HG02642 (cell line): ENCODE measurements around the gene EID3.
"Not testable (repeated sequence)": the region's sequence is repeated elsewhere in the genome, so short reads cannot be mapped to it uniquely, and the experiment has no call there.

Experiments used
- ATAC-seq: cut with Tn5 transposase; IDR thresholded peaks from one replicate; pipeline ENCODE4 v1.9.1; 2021; ENCODE audit warnings: mild to moderate bottlenecking; ENCODE audit not compliant: unreplicated experiment, poor library complexity

Gene EID3

DNA sequence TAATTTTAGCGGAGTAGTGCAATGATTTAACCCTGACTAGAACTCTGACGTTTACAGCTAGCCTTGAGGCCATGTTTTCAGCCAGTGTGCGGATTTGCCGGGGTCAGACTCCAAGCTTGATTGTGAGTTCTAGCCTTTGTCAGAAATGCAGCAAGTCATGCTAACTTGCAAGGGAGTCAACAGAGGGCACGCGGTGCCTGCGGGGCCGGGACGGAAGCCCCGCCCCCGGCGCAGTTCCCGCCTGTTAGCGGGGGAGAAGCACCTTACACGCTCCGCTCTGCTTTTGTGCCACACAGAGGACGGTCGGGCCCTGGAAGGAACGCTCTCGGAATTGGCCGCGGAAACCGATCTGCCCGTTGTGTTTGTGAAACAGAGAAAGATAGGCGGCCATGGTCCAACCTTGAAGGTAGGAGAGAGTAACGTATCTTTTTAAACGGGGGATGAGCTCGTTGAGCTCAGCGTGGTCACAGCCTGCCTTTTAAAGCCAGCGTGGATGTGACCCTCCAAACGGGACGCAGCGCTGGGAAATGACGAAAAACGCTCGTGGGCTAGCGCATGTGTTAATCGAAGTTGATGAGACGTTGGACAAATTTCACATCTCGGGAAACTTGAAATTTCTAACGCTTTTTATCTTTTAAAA, 14.8 kb upstream of the EID3 start:
- ATAC-seq = peak; percentile 60

DNA sequence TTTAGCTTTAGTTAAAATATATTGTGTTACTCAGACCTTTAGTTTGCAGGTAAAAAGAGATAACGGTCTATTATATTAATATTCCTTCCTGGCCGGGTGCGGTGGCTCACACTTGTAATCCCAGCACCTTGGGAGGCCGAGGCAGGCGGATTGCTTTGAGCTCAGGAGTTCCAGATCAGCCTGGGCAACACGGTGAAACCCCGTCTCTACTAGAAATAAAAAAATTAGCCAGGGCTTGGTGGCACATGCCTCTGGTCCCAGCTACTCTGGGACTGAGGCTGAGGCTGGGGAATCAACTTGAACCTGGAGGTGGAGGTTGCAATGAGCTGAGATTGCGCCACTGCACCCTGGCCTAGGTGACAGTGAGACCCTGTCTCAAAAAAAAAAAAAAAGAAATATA, 13.2 kb upstream of the EID3 start:
- no peak for ATAC-seq

DNA sequence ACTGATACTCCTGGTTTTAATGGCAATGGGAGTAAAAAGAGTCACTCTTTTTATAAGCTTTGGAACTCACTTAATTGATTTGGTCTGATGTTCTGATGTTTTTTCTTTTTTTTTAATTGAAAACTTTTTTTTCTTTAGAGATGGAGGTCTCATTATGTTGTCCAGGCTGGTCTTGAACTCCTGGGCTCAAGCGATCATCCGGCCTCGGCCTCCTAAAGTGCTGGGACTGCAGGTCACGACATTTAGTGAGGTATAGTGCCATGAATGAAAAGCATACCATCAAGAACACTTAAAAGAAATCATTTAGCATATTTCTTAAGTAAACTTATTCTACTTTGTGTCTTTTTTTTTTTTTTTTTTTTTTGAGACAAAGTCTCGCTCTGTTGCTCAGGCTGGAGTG, 12.7 kb upstream of the EID3 start:
- ATAC-seq = no peak

DNA sequence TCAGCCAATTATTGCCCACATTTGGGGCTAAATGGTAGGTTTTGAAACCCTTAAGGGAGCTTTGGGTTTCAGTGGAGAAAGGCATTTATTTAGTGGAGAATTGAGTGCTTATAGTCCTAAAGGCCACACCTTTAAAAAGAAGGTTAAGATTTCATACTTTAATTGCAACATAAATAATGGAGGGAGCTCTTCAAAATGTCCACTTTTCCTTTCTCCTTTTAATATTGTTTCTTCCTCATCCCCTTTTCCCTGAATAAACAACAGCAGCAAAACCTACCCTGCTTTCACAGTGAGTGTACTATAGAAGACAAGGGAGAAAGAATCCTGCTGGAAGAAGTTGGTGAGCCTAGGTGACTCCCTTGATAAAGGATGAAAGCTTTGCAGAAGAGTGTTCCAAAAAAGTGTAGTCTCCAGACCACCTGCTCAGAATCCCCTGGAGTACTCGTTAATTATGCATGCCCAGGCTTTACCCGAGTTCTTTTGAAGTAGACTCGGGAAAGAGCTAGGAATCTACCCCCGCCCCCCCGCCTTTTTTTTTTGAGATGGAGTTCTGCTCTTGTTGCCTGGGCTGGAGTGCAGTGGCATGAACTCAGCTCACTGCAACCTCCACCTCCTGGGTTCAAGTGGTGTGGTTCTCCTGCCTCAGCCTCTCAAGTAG, 11.5 kb upstream of the EID3 start:
- no peak for ATAC-seq

DNA sequence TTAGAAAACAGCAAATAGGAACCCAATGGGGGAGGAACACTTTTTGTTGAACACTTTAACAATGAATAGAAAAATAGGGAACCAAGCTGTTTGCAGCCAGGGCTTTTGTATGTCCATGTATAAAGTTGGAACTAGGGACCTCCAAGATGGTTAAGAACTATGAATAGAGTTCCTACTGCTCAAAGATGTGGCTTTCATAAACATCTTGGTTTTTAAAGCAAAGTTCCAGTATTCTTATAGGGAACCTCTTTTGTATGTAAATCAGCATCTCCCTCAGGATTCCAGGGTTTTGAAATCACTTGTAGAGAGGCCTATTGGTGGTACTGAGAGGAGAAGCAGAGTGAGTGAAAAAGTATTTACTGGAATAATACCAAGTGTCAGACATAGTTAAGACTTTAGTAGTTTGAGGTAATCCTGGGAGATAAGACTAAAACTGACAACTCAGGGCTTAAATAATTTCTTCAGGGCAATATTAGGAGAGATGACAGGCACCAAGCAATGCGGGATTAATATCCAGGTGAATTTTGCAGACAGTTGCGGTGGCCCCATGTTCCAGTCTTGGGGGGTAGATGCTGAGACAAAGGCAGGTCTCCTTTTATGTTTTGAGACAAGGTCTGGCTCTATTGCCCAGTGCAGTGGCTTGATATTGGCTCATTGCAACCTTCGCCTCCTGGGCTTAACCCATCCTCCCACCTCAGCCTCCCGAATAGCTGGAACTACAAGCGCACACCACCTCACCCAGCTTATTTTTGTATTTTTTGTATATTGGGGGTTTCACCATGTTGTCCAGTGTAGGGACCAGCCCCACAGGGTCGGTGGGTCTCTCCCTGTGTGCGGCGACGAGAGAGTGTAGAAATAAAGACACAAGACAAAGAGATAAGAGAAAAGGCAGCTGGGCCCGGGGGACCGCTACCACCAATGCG, 10.4 kb upstream of the EID3 start:
- ATAC-seq = no peak

DNA sequence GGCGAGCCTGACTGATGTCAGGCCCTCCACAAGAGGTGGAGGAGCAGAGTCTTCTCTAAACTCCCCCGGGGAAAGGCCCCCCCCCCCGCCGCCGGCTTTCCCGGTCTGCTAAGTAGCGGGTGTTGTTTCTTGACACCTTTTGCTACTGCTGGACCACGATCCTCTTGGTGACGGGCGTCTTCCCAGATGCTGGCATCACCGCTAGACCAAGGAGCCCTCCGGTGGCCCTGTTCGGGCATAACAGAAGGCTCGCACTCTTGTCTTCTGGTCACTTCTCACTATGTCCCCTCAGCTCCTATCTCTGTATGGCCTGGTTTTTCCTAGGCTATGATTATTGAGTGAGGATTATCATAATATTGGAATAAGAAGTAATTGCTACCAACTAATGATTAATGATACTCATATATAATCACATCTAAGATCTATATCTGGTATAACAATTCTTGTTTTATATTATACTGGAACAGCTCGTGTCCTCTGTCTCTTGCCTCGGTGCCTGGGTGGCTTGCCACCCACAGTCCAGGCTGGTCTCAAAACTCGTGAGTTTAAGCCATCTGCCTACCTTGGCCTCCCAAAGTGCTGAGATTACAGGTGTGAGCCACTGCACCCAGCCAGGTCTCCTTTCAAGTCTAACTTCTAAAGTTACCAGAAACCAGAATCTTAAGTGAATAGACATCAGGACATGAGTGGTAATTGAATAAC, 9.2 kb upstream of the EID3 start:
- not testable (repeated sequence) for ATAC-seq

DNA sequence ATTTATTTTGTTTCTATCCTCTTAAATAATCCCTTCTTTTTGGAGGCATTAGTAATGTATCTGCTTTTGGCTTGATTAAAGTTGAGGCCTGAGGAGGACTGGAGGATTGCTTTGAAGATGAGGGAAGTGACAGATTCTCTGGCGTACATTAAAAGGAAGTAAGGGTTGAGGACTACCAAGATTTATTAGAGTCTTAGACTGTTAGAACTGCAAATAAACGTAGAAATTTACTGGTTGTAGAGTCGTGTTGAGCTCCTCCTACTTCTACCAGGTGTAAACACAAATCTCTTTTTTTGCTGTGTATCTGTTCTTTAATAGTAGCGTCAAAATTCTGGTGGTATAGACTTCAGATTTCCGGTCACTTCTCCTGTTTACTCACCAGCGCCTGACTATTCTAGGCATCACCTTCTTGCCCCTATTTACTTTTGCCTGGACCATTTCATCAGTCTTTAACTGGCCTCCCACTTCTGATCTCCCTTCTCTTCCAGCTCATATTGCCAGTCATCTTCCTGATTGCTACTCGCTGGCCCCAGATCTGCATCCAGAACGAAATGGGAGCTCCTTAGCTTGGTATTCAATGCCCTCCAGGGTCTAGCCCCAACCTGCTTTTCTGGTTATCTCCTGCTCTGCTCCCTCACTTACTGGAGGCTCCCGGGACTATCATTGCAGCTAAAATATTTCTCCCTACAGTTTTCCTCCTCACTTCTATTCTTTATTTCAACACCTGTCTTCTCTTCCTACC, 8.4 kb upstream of the EID3 start:
- ATAC-seq = no peak

DNA sequence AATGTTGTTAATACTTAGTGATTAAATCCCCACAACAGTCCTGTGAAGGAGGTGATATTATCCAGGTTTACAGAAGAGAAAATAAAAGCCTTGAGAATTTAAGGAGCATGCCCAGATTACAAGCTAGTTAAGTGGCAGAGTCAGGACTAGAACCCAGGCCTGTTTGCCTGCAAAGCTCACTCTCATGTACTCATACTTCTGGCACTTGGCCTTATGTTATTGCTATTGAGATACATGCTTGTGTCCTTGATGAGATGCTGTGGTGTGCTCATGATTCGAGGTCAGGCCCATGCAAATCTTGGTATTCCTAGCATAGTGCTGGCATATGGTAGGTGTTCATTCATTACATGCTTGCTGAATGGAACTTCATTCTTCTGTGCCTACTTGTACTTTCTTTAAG, 7.6 kb upstream of the EID3 start:
- ATAC-seq = no peak

DNA sequence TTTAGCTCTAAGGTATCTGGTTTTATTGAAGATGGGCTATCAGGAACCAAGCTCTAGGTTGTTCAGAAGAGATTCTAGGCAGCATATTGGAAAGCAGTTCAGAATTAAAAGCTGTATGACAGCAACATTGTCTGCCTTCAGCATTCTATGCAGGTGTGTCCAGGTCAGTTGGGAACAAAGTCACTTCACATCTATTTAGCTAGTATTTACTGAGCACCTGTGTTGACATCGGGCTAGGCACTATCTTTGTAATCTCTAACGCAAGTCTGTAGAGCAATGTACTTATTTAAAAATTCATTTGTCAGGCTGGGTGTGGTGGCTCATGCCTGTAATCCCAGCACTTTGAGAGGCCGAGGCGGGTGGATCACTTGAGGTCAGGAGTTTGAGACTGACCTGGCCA, 6.8 kb upstream of the EID3 start:
- ATAC-seq = no peak

DNA sequence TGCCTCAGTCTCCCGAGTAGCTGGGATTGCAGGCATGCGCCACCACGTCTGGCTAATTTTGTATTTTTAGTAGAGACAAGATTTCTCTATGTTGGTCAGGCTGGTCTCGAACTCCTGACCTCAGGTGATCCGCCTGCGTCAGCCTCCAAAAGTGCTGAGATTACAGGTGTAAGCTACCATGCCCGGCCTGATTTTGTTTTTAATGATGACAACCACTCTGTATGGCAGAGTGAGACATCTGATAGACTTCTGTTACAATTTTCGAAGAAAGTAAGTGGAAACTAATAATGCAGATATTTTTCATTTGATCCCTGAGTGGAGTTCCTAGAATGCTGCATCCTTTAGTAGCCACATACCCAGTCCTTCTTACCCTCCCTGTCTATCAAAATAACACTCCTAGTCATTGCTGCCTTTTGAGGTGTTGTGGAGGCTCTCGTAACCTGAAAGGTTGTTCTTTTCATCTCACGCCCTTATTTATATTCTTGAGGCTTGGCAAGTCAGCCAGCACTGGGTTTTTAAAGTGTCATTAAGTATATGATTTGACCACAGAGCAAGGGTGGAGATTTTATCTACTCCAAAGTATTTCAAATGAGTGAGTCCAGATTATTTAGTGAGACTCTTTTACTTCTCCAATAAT, 5.9 kb upstream of the EID3 start:
- no peak for ATAC-seq

DNA sequence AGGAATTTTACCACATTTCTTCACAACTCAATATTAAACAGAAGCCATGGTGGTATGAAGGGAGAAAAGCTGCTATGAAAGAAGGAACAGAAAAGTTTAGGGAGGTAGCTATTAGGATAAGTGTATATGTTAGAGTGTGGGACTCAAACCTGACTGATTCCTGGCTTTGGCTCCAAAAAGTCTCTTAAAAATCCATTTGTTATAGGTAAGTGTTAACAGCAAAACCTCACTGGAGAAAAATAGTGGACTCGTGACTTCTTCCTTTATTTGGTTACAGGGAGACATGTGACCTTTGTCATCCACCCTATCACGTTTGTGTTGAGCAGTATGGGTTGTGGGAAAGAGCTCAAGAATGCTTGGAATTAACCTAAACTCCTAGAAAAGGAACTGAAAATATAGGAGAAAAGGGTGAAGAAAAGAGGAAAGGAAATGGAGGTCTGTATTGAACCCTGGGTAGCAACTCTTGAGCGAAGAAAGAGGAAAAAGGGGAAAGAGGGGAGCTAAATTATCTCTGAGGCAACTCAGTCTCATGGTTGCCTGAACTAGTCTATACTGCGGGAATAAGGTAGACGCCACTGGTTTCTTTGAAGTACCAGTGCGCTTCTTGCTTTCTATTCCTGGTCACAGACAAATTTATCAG, 3.6 kb upstream of the EID3 start:
- no peak for ATAC-seq

DNA sequence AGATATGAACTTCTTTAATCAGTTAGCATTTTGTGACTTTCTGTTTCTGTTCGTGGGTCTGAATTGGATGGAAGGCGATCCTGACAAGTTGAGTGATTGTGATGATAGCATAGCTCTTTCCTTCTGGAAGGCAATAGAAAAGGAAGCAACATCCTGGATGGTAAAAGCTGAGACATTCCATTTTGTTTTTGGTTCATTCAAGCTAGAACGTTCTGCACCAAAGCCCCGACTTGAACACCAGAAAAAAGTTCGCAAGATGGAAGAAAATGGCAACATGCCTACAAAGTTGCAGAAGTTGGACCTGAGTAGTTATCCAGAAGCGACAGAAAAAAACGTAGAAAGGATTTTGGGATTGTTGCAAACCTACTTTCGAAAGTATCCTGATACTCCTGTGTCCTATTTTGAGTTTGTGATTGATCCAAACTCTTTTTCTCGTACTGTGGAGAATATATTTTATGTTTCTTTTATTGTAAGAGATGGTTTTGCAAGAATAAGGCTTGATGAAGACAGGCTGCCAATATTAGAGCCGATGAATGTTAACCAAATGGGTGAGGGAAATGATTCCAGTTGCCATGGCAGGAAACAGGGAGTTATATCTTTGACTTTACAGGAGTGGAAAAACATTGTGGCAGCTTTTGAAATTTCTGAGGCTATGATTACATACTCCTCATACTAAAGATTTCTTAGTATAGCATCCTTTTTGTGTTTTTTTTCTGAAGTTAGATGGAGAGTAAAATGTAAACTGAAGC, 896 bp downstream of the EID3 start:
- ATAC-seq = no peak

DNA sequence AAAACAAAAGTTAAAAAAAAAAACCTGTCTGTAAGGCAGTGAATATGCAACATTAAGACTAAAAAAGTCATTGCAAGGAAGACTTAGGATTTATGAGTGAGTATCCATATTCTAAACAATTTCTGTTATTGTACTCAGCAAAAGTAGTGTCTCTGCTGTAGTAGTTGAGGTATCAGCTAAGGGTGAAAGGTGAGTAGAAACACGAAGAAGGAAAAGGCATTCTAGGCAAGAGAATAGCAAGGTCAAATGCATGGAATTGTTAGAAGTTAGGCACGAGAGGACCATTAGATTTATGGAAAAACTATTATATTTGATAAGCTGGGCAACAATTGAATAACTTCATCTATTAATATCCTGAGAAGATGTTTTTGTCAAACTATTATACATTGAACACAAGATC, 1.8 kb downstream of the EID3 start:
- ATAC-seq = no peak

DNA sequence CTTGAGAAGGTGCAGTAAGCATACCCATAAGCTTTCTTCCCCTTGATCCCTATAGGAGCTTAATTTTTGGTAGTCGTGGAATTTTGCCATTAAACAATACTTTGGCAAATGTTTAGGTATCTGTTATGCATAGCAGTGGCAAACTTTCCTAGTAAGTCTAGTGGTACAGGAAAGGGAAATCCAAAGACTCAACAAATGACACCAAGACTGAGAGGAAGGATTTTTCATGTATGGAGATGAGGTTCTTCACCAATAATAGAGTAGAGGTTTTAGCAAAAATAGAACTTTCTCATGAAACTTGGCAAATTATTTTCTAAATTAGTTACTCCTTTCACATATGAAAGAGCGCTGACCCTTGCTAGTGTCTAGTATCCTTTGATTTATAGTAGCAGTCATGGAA, 2.8 kb downstream of the EID3 start:
- ATAC-seq = no peak

DNA sequence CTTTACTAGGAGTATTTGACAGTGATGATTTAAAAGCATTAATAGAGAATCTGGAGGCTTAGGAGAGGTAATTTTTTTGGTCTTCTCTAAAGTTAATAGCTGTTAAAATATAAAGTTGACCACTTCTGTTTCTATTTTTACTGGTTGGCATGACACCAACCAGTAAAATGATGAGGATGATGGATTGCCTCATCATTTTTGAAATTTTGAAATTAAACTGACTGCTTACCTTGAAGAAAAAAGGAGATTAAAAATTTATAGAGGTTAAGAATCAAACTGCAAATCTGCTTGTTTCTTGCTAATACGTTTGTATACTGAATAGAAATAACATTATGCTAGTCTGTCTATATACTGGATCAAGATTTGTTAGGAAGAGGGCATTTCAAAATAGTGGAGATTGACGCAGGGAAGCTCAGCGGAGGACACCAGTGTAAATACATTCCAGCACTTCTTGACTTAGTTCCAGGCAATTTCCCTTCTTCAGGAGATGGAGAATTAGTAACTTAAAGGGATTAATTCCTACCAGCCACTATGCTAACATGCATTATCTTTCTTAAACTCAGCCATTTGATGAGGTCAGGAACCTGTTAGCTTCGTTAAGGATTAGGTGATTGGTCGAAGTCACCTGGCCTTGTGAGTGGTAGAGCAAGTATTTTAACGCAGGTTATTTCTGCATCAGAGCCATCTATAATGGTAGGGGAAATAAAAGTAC, 3.6 kb downstream of the EID3 start:
- ATAC-seq = no peak

DNA sequence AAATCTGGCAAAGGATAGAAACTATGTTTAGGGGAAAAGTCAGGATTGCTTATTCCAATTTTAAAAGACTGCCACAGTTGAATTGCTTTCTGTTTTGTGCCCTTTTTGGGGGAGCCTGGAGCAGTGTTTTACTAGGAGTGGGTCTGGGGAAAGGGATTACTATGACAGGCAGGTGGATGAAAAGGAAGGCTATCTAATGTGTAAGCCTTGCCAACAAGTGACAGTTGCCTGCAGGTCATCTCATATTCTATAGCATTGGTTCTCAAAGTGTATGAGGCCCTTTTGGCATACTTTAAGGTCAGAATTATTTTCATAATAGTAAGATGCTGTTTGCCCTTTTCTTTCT, 4.1 kb downstream of the EID3 start:
- no peak for ATAC-seq

DNA sequence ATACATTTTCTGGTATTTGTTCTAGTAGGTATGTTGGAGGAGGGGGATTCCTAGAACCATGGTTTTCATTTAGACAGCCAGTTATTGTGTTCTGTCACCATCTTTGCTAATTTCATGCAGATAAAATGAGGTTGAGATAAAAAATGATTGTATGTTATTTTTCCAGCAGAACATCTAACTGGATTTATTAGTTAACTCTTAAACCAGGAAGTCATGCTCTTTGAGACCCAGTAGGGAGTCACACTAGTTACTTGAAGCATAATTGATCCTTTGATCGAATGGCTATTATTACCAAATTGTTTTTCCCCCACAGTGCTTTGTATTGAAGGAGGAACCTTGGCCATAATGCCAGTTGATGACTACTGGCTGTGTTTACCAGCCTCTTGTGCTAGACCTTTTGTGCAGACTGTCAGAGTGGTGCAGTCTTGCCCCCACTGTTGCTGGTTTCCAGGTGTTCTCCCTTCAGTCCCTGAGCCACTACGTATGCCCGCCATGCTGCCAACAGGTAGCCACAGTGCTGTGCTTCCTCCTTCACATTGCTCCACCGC, 6.0 kb downstream of the EID3 start:
- no peak for ATAC-seq
